ENCODE results near the gene NR6A1.

Gene NR6A1

GRCh38 chr9:124725068-124725452, 46.1 kb downstream of the NR6A1 start:
- TF ChIP-seq, protein P1, sequence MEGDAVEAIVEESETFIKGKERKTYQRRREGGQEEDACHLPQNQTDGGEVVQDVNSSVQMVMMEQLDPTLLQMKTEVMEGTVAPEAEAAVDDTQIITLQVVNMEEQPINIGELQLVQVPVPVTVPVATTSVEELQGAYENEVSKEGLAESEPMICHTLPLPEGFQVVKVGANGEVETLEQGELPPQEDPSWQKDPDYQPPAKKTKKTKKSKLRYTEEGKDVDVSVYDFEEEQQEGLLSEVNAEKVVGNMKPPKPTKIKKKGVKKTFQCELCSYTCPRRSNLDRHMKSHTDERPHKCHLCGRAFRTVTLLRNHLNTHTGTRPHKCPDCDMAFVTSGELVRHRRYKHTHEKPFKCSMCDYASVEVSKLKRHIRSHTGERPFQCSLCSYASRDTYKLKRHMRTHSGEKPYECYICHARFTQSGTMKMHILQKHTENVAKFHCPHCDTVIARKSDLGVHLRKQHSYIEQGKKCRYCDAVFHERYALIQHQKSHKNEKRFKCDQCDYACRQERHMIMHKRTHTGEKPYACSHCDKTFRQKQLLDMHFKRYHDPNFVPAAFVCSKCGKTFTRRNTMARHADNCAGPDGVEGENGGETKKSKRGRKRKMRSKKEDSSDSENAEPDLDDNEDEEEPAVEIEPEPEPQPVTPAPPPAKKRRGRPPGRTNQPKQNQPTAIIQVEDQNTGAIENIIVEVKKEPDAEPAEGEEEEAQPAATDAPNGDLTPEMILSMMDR (conservative IDR thresholded peaks at IDR 0.05; ENCODE audit: low read length): no peak
- no peak overlapping the region for H3K4me3 ChIP-seq (ENCODE audit: low read length)
- no peak for DNase-seq (ENCODE audit: low read depth)

- DNase-seq (ENCODE audit: low read depth): no peak
- TF ChIP-seq, protein P1 (conservative IDR thresholded peaks at IDR 0.05; ENCODE audit: low read length): no peak
- H3K4me3 ChIP-seq (ENCODE audit: low read length): no peak overlapping the region
Measured at GRCh38 chr9:124724415-124725067, 46.6 kb downstream of the NR6A1 start.

DNA sequence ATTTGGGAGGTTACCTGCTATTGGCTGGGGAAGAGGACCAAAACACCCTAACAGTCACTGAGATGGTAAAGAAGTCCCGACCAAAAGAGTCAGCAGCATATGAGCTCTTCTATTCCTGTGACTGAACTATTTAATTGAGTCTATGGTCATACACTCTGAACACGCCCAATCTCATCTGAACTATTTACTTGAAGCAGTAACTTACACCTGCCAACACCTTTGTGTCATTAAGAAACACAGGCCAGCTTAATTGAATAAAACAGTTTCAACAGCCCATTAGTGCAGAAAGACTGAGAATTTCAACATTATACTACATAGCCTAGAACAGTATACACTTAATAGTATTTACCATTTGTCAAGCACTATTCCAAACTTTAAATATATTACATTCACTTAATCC, 47.8 kb downstream of the NR6A1 start:
- DNase-seq (ENCODE audit: low read depth): no peak
- TF ChIP-seq, protein P1 (conservative IDR thresholded peaks at IDR 0.05; ENCODE audit: low read length): no peak
- no peak overlapping the region for H3K4me3 ChIP-seq (ENCODE audit: low read length)

DNA sequence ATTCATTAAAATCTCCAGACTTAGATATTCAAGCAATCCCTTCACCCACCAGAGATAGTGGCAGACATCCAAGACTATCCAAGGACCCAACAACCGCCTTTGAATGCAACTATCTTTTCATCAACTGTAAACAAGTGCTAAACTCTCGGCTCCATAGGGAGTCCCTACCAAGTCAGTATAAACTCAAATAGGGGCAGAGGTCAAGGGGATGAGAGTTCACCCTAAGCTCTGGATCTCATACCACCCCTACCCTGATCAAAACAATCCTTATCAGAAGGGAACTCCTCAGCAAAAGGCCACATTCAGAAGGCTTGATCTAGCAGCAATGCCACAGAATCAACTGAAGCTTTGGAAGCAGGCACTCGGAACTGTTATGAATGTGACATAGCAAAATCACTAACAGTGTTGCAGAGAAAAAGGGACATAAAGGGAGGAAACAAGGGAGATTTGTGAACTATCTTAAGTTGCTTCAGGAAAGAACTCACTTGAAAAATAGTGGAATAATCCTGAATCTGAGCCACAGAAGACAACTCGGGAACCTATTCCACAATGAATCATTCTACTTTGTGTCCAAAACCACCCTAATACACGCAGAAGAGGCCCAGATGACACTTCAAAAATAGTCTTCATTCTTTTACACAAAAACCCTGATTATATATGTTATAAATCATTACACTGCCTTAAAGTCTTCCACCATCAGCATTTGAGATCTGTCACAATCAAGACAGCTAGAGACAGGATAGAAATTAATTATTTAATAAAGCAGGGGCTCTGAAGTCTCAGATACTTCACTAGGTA, 49.8 kb downstream of the NR6A1 start:
- no peak overlapping the region for H3K4me3 ChIP-seq (ENCODE audit: low read length)
- TF ChIP-seq, protein P1 (conservative IDR thresholded peaks at IDR 0.05; ENCODE audit: low read length): no peak
- DNase-seq (ENCODE audit: low read depth): peak; percentile 73

DNA sequence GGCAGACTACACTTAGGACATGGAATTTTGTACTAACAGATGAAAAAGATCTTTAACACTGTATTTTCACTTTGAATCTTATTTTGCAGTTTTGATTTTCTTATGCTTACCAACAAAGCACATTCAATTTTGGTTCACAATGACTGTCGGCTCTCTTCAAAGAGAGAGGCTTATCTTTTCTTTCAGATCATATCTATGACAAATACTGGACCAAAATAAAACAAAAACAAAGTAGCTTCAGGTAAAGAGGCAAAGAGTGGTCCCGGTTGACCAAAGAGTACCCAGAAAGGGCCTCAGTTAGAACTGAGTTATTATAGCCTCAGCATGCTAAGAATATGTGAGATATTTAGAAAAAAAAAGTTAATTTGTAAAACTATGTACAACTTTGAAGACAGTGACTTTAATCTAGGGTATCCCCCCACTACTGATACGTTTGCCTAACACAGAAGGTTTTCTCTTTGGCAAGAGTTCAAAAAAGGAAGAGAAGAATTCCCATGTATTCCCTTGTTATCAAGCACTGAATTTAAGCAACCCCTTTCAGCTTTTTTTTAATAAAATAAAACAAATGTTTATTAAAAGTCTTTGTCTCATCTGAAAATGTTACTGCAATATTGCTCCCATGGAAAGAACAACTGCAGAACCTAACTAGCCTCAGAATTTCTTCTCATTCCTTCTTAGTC, 50.5 kb downstream of the NR6A1 start:
- H3K4me3 ChIP-seq (ENCODE audit: low read length): no peak overlapping the region
- TF ChIP-seq, protein P1 (conservative IDR thresholded peaks at IDR 0.05; ENCODE audit: low read length): no peak
- DNase-seq (ENCODE audit: low read depth): no peak

- H3K4me3 ChIP-seq (ENCODE audit: low read length): no peak overlapping the region
- TF ChIP-seq, protein P1 (conservative IDR thresholded peaks at IDR 0.05; ENCODE audit: low read length): no peak
- DNase-seq (ENCODE audit: low read depth): no peak
Measured at GRCh38 chr9:124718928-124719327, 52.2 kb downstream of the NR6A1 start.

Data from AG10803 (cell line).